Measurements from ENCODE around the gene CCDC117. TPM values are rescaled to one million over a fixed set of nuclear protein-coding genes. Genes with fewer than 3 reads are reported as not detected.
"Not testable (repeated sequence)": the region's sequence is repeated elsewhere in the genome, so short reads cannot be mapped to it uniquely, and the experiment has no call there.

Gene CCDC117
- total RNA-seq, 2 donors from 2014 or later, result 21.2 to 24.9 TPM

DNA sequence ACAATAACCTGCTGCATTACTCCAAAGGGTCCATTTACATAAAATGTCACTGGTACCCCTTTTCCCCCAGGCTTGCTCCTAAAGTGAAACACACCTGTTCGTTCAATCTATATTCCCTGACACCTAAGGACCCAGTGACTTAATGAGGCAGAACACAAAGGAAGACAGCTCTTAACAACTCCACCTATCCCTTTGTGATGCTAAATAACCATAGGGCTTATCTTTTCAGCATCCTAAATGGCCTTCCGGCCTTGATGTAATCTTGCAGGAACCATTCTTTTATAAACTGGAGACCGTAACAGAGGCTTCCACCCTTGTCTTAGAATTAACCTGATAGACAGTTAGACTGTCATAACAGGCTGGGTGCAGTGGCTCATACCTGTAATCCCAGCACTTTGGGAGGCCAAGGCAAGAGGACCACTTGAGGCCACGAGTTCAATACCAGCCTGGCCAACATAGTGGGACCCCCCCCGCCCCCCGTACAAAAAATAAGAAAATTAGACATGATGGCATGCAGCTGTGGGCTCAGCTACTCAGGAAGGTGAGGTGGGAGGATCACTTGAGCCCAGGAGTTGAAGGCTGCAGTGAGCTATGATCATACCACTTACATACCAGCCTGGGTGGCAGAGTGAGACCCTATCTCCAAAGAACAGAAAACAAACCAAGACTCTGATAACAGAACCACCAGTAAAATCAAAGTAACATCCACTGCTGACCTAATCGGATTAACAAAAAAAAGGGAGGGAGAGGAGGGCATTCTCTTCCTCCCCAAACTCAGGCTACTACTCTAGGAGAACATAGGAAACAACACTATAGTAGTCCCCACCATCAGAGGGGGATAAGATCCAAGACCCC, 36.0 kb upstream of the CCDC117 start:
- Histone ChIP-seq H3K36me3 (no peaks in the 10 kb centered on the region), H3K4me3 (no peak overlapping the region), H3K27me3 (no peaks in the 10 kb centered on the region), H3K4me1 (no peaks in the 10 kb centered on the region), H3K27ac (no peak overlapping the region), H3K9me3 (no peaks in the 10 kb centered on the region), H3K9ac (ENCODE audit: low read depth in 2 of 2, low read length in 2 of 2) (no peak overlapping the region)
- TF ChIP-seq, protein P1, sequence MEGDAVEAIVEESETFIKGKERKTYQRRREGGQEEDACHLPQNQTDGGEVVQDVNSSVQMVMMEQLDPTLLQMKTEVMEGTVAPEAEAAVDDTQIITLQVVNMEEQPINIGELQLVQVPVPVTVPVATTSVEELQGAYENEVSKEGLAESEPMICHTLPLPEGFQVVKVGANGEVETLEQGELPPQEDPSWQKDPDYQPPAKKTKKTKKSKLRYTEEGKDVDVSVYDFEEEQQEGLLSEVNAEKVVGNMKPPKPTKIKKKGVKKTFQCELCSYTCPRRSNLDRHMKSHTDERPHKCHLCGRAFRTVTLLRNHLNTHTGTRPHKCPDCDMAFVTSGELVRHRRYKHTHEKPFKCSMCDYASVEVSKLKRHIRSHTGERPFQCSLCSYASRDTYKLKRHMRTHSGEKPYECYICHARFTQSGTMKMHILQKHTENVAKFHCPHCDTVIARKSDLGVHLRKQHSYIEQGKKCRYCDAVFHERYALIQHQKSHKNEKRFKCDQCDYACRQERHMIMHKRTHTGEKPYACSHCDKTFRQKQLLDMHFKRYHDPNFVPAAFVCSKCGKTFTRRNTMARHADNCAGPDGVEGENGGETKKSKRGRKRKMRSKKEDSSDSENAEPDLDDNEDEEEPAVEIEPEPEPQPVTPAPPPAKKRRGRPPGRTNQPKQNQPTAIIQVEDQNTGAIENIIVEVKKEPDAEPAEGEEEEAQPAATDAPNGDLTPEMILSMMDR (IDR thresholded peaks at IDR 0.05), result no peak
- no peak for DNase-seq
- intact Hi-C loops (cut with DNase I), result no loop called here

DNA sequence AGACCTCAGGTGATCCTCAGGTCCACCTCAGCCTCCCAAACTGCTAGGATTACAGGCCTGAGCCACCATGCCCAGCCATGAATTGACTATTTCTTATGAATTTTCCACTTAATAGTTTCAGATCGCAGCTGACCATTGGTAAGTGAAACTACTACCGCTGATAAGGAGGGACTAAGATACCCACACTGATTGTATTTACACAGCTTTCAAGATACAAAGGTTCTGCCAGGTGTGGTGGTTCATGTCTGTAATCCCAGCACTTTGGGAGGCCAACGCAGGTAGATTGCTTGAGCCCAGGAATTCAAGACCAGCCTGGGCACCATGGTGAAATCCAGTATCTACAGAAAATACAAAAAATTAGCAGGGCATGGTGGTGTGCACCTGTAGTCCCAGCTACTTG, 34.8 kb upstream of the CCDC117 start:
- no peaks in the 10 kb centered on the region for H3K27me3 ChIP-seq
- intact Hi-C loops (cut with DNase I), result no loop called here
- TF ChIP-seq, protein P1 (IDR thresholded peaks at IDR 0.05), result no peak
- no peak overlapping the region for H3K4me3 ChIP-seq
- no peak overlapping the region for H3K9ac ChIP-seq (ENCODE audit: low read depth in 2 of 2, low read length in 2 of 2)
- no peaks in the 10 kb centered on the region for H3K36me3 ChIP-seq
- DNase-seq, result no peak
- no peak overlapping the region for H3K27ac ChIP-seq
- no peaks in the 10 kb centered on the region for H3K4me1 ChIP-seq
- H3K9me3 ChIP-seq, result no peaks in the 10 kb centered on the region

DNA sequence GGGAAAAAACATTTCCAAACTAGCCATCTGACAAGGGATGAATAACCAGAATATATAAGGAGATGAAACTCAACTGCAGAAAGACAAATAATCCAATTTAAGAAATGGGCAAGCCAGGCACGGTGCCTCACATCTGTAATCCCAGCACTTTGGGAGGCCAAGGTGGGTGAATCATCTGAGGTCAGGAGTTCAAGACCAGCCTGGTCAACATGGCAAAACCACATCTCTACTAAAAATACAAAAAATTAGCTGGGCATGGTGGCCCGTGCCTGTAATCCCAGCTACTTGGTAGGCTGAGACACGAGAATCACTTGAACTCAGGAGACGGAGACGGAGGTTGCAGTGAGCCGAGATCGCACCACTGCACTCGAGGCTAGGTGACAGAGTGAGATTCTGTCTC, 33.6 kb upstream of the CCDC117 start:
- DNase-seq; H3K9me3 ChIP-seq; H3K27ac ChIP-seq; H3K27me3 ChIP-seq; H3K9ac ChIP-seq (ENCODE audit: low read depth in 2 of 2, low read length in 2 of 2); H3K36me3 ChIP-seq; H3K4me3 ChIP-seq; intact Hi-C loops (cut with DNase I); H3K4me1 ChIP-seq: not testable (repeated sequence)

DNA sequence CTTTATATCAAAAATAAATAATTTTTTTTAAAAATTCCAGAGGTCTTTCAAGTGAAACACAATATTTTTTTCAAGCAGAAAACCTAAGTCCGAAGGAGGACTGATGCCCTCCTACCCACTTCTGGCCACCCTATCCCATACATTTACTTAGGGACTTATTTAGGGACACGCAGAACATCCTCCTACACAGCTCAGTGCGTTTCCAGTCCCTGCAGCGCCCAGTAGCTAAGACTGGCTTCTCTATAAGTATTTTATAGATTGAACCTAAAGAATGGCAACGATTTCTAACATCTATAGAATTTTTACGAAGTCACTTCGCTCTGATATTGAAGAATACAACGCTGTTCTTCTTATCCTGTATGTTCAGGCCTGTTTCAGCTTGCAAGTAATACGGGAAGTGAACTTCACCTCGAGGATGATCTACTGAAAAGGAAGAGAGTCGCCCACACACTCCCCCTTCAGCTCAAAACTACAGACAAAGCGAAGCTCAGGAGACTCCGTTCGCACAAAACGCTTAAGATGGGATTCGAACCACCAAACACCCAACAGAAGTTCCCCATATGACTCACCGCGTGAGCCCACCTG, 31.2 kb upstream of the CCDC117 start:
- TF ChIP-seq, protein P1 (IDR thresholded peaks at IDR 0.05), result no peak
- peak overlapping the region; percentile 99 for H3K27ac ChIP-seq
- no peak for DNase-seq
- H3K27me3 ChIP-seq, result no peaks in the 10 kb centered on the region
- no peaks in the 10 kb centered on the region for H3K36me3 ChIP-seq
- peak overlapping the region; percentile 56 to 93 for H3K9ac ChIP-seq (ENCODE audit: low read depth in 2 of 2, low read length in 2 of 2)
- peak overlapping the region; percentile 97 for H3K4me3 ChIP-seq
- H3K4me1 ChIP-seq, result no peaks in the 10 kb centered on the region
- intact Hi-C loops (cut with DNase I), result no loop called here
- no peaks in the 10 kb centered on the region for H3K9me3 ChIP-seq

DNA sequence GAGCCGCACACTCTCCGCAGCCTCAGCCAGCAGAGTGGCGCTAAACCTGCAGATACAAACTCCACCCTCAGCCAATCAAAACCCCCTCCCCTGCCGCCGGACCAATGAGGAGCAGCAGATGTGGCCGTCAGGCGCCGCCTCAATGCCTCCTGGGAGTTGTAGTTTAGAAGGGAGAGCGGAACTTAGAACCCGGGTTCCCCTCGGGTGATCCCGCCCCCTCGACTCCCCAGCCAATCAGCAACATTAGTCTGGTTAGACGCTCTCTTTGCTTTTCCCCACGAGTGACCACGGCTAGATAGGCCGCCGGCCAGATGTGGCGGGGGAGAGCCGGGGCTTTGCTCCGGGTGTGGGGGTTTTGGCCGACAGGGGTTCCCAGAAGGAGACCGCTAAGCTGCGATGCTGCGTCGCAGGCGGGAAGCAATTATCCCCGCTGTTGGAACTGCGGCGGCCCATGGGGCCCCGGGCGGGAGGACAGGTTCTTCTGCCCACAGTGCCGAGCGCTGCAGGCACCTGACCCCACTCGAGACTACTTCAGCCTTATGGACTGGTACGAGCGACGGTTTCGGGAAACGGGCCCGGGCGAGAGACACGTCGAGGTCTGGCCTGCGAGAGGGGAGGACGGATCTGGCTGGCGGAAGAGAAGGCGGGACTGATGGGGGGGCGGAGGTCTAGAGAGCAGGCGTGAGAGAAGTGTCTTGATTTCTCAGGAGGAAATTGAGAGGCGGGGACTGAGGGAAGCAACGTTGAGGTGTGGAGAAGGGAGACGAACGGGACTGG, 30.5 kb upstream of the CCDC117 start, which contains the start of the genes CHEK2 and HSCB:
CHEK2 (minus strand) TSS at position 36 of the 777 bp plus-strand sequence. CDS start 7,099 bp downstream, outside the sequence.
HSCB (plus strand) TSS at position 255 of the 777 bp plus-strand sequence; CDS start at position 312, 57 bp downstream.
- Histone ChIP-seq H3K36me3 (no peaks in the 10 kb centered on the region), H3K4me1 (no peaks in the 10 kb centered on the region), H3K9me3 (no peaks in the 10 kb centered on the region), H3K27ac (peak within 1 kb of the TSS; percentile 99), H3K27me3 (no peaks in the 10 kb centered on the region), H3K4me3 (peak within 1 kb of the TSS; percentile 97), H3K9ac (ENCODE audit: low read depth in 2 of 2, low read length in 2 of 2) (peak within 1 kb of the TSS; percentile 82 to 93)
- DNase-seq, result peak; percentile 99
- intact Hi-C loops (cut with DNase I), result no loop called here
- TF ChIP-seq, protein P1 (IDR thresholded peaks at IDR 0.05), result no peak

All from colonic mucosa (tissue), 4 donors.